ENCODE measurements around the gene PMFBP1. TPM values are rescaled to one million over a fixed set of nuclear protein-coding genes. Genes with fewer than 3 reads are reported as not detected.

PMFBP1 gene
- polyA plus RNA-seq, 1 donor (not counting 4 experiments of a cell fraction or from before 2014, with no cell fraction given), result 0.92 TPM

- Histone ChIP-seq H3K27me3 (ENCODE audit: control insufficient read depth, extremely low read depth, insufficient read depth, low read length) (no peaks in the 10 kb centered on the region), H3K4me2 (ENCODE audit: control insufficient read depth, extremely low read depth, insufficient read depth, low read depth, low read length) (no peak overlapping the region), H3K27ac (ENCODE audit: control insufficient read depth, insufficient read depth, low read length) (no peak overlapping the region), H3K79me2 (ENCODE audit: control insufficient read depth, insufficient read depth, low read length) (no peaks in the 10 kb centered on the region), H3K9me1 (ENCODE audit: control insufficient read depth, extremely low read depth, insufficient read depth, low read length) (no peaks in the 10 kb centered on the region), H3K9me3 (ENCODE audit: control insufficient read depth, low read depth, low read length) (no peaks in the 10 kb centered on the region), H3K4me3 (ENCODE audit: control insufficient read depth in 2 of 3, extremely low read depth in 1 of 3, insufficient read depth in 2 of 3, low read depth in 1 of 3, low read length in 3 of 3) (no peak overlapping the region), H4K20me1 (ENCODE audit: control insufficient read depth, extremely low read depth, insufficient read depth, low read length) (no peaks in the 10 kb centered on the region), H3K36me3 (ENCODE audit: control insufficient read depth in 2 of 2, extremely low read depth in 1 of 2, insufficient read depth in 2 of 2, low read length in 2 of 2) (no peaks in the 10 kb centered on the region), H3K9ac (ENCODE audit: control insufficient read depth, extremely low read depth, insufficient read depth, low read length) (no peak overlapping the region), H2AFZ (ENCODE audit: control insufficient read depth, low read length) (no peak overlapping the region), H3K4me1 (ENCODE audit: control insufficient read depth, extremely low read depth, insufficient read depth, low read length) (no peaks in the 10 kb centered on the region)
- TF ChIP-seq CTCF (optimal IDR thresholded peaks at IDR 0.05 in 1 of 3, IDR thresholded peaks at IDR 0.05 in 1 of 3, conservative IDR thresholded peaks at IDR 0.05 in 1 of 3; ENCODE audit: extremely low read depth in 1 of 3, insufficient read depth in 2 of 3, low read length in 3 of 3) (no peak), EZH2 (IDR thresholded peaks at IDR 0.05; ENCODE audit: low read length) (no peak)
- DNase-seq (ENCODE audit: low read depth, low spot score) (no peak), FAIRE-seq (no peak)
- dilution Hi-C loops (cut with MboI; ENCODE audit: extremely low pct_ligation_motif_present, low sequenced_read_pairs), result no loop called here
These were observed 15.6 kb upstream of the PMFBP1 start for GRCh38 chr16:72187551-72187950.

- Histone ChIP-seq H3K36me3 (ENCODE audit: control insufficient read depth in 2 of 2, extremely low read depth in 1 of 2, insufficient read depth in 2 of 2, low read length in 2 of 2) (no peaks in the 10 kb centered on the region), H3K4me3 (ENCODE audit: control insufficient read depth in 2 of 3, extremely low read depth in 1 of 3, insufficient read depth in 2 of 3, low read depth in 1 of 3, low read length in 3 of 3) (no peak overlapping the region), H4K20me1 (ENCODE audit: control insufficient read depth, extremely low read depth, insufficient read depth, low read length) (no peaks in the 10 kb centered on the region), H3K4me2 (ENCODE audit: control insufficient read depth, extremely low read depth, insufficient read depth, low read depth, low read length) (no peak overlapping the region), H3K9ac (ENCODE audit: control insufficient read depth, extremely low read depth, insufficient read depth, low read length) (no peak overlapping the region), H3K9me1 (ENCODE audit: control insufficient read depth, extremely low read depth, insufficient read depth, low read length) (no peaks in the 10 kb centered on the region), H3K9me3 (ENCODE audit: control insufficient read depth, low read depth, low read length) (no peaks in the 10 kb centered on the region), H3K27ac (ENCODE audit: control insufficient read depth, insufficient read depth, low read length) (no peak overlapping the region), H3K79me2 (ENCODE audit: control insufficient read depth, insufficient read depth, low read length) (no peaks in the 10 kb centered on the region), H3K4me1 (ENCODE audit: control insufficient read depth, extremely low read depth, insufficient read depth, low read length) (no peaks in the 10 kb centered on the region), H3K27me3 (ENCODE audit: control insufficient read depth, extremely low read depth, insufficient read depth, low read length) (no peaks in the 10 kb centered on the region), H2AFZ (ENCODE audit: control insufficient read depth, low read length) (no peak overlapping the region)
- dilution Hi-C loops (cut with MboI; ENCODE audit: extremely low pct_ligation_motif_present, low sequenced_read_pairs), result no loop called here
- no peak for DNase-seq (ENCODE audit: low read depth, low spot score)
- FAIRE-seq, result no peak
- TF ChIP-seq CTCF (optimal IDR thresholded peaks at IDR 0.05 in 1 of 3, IDR thresholded peaks at IDR 0.05 in 1 of 3, conservative IDR thresholded peaks at IDR 0.05 in 1 of 3; ENCODE audit: extremely low read depth in 1 of 3, insufficient read depth in 2 of 3, low read length in 3 of 3) (no peak), EZH2 (IDR thresholded peaks at IDR 0.05; ENCODE audit: low read length) (no peak)
These were observed 11.0 kb upstream of the PMFBP1 start for GRCh38 chr16:72182976-72183375.

Measured in keratinocyte (primary cell).